ENCODE measurements around the gene PTPN9. TPM values are rescaled to one million over a fixed set of nuclear protein-coding genes. Genes with fewer than 3 reads are reported as not detected.
"Not testable (repeated sequence)": the region's sequence is repeated elsewhere in the genome, so short reads cannot be mapped to it uniquely, and the experiment has no call there.

The PTPN9 gene
- total RNA-seq, 1 experiment from 2014 or later = 15.7 TPM

GRCh38 chr15:75544359-75544758, 34.8 kb downstream of the PTPN9 start:
- no peak for DNase-seq
- Histone ChIP-seq H3K4me2 (ENCODE audit: low read length) (no peak overlapping the region), H3K36me3 (ENCODE audit: low read depth, low read length) (no peaks in the 10 kb centered on the region), H4K20me1 (ENCODE audit: low read length) (no peaks in the 10 kb centered on the region), H3K9ac (ENCODE audit: low read length) (no peak overlapping the region), H3K27ac (ENCODE audit: low read length) (no peak overlapping the region), H2AFZ (ENCODE audit: low read length) (no peak overlapping the region), H3K9me3 (ENCODE audit: low read length) (no peaks in the 10 kb centered on the region), H3F3A (ENCODE audit: low read length, unreplicated experiment) (no peaks in the 10 kb centered on the region), H3K4me1 (ENCODE audit: insufficient read depth, low read length) (no peaks in the 10 kb centered on the region), H3K27me3 (ENCODE audit: low read length) (no peaks in the 10 kb centered on the region), H3K4me3 (ENCODE audit: low read length) (no peak overlapping the region), H3K79me2 (ENCODE audit: low read length) (0 out of 2 replicates have a peak, but pooled peaks cover 13% of the 10 kb centered on the region), H3K9me2 (replicated peaks; ENCODE audit: low read length) (no peaks in the 10 kb centered on the region)
- intact Hi-C loops (cut with micrococcal nuclease) = no loop called here
- BruUV-seq (replicated peaks) = no TSS peak
- no peak for ATAC-seq
- POLR2A ChIA-PET (ENCODE audit: unreplicated experiment) = interaction anchor here (0.6 kb wide), 1 partner anchor 12 kb away, joined by 5 read pairs; no protein-coding TSS in a partner anchor
- no peak for TF ChIP-seq EZH2 (IDR thresholded peaks at IDR 0.05; ENCODE audit: low read length, unreplicated experiment)
- no peak for TF ChIP-seq EZH2phosphoT487 (IDR thresholded peaks at IDR 0.05; ENCODE audit: borderline replicate concordance, low read length)
- no peak for TF ChIP-seq CTCF (conservative IDR thresholded peaks at IDR 0.05; ENCODE audit: low read depth, low read length)
- CTCF ChIA-PET = no interaction called here

- H3K36me3 ChIP-seq (ENCODE audit: low read depth, low read length); BruUV-seq (replicated peaks); H3K9ac ChIP-seq (ENCODE audit: low read length); ATAC-seq; H2AFZ ChIP-seq (ENCODE audit: low read length); H3K4me3 ChIP-seq (ENCODE audit: low read length); intact Hi-C loops (cut with micrococcal nuclease); DNase-seq; H3K4me1 ChIP-seq (ENCODE audit: insufficient read depth, low read length); CTCF ChIA-PET; POLR2A ChIA-PET (ENCODE audit: unreplicated experiment); H3K27me3 ChIP-seq (ENCODE audit: low read length); H3K9me2 ChIP-seq (replicated peaks; ENCODE audit: low read length); H3K4me2 ChIP-seq (ENCODE audit: low read length); H4K20me1 ChIP-seq (ENCODE audit: low read length); H3F3A ChIP-seq (ENCODE audit: low read length, unreplicated experiment); H3K27ac ChIP-seq (ENCODE audit: low read length); H3K9me3 ChIP-seq (ENCODE audit: low read length): not testable (repeated sequence)
- 0 out of 2 replicates have a peak, but pooled peaks cover 13% of the 10 kb centered on the region for H3K79me2 ChIP-seq (ENCODE audit: low read length)
Observed at GRCh38 chr15:75542949-75543545, 36.1 kb downstream of the PTPN9 start.

GRCh38 chr15:75542386-75542797, 36.7 kb downstream of the PTPN9 start:
- Histone ChIP-seq H4K20me1 (ENCODE audit: low read length) (no peaks in the 10 kb centered on the region), H3K9ac (ENCODE audit: low read length) (no peak overlapping the region), H3K36me3 (ENCODE audit: low read depth, low read length) (no peaks in the 10 kb centered on the region), H2AFZ (ENCODE audit: low read length) (no peak overlapping the region), H3K9me2 (replicated peaks; ENCODE audit: low read length) (no peaks in the 10 kb centered on the region), H3F3A (ENCODE audit: low read length, unreplicated experiment) (no peaks in the 10 kb centered on the region), H3K4me2 (ENCODE audit: low read length) (no peak overlapping the region), H3K79me2 (ENCODE audit: low read length) (0 out of 2 replicates have a peak, but pooled peaks cover 13% of the 10 kb centered on the region), H3K9me3 (ENCODE audit: low read length) (no peaks in the 10 kb centered on the region), H3K4me3 (ENCODE audit: low read length) (no peak overlapping the region), H3K4me1 (ENCODE audit: insufficient read depth, low read length) (no peaks in the 10 kb centered on the region), H3K27me3 (ENCODE audit: low read length) (no peaks in the 10 kb centered on the region), H3K27ac (ENCODE audit: low read length) (no peak overlapping the region)
- ChIA-PET POLR2A (ENCODE audit: unreplicated experiment) (no interaction called here), CTCF (no interaction called here)
- intact Hi-C loops (cut with micrococcal nuclease) = no loop called here
- BruUV-seq (replicated peaks) = no TSS peak
- no peak for DNase-seq
- TF ChIP-seq EZH2phosphoT487 (IDR thresholded peaks at IDR 0.05; ENCODE audit: borderline replicate concordance, low read length) (no peak), CTCF (conservative IDR thresholded peaks at IDR 0.05; ENCODE audit: low read depth, low read length) (no peak), EZH2 (IDR thresholded peaks at IDR 0.05; ENCODE audit: low read length, unreplicated experiment) (no peak)
- no peak for ATAC-seq

Data from PC-3 (cell line).